GM13977 (cell line): Measurements from ENCODE around the gene IPO11.
"Not testable (repeated sequence)": the region's sequence is repeated elsewhere in the genome, so short reads cannot be mapped to it uniquely, and the experiment has no call there.

Experiments
- DNase-seq: peaks from one replicate; pipeline ENCODE4 v3.0.0; 2012; ENCODE audit warnings: low spot score
- in situ Hi-C: fragments of 300-500 bp; cut with MboI; formaldehyde crosslinking; loops from one replicate; pipeline ENCODE4 v1.12.0; 2022; ENCODE audit warnings: low sequenced_read_pairs, low pct_unique_long_range_greater_than_20kb, mixed read lengths, inconsistent platforms; ENCODE audit not compliant: unreplicated experiment
- TF ChIP-seq, protein P1 (sequence below): IDR thresholded peaks from 2 replicates; pipeline ENCODE4 v1.5.1; 2012; ENCODE audit warnings: mild to moderate bottlenecking, control low read depth; ENCODE audit not compliant: insufficient read depth; ENCODE audit errors: extremely low read depth, missing control alignments

The IPO11 gene

DNA sequence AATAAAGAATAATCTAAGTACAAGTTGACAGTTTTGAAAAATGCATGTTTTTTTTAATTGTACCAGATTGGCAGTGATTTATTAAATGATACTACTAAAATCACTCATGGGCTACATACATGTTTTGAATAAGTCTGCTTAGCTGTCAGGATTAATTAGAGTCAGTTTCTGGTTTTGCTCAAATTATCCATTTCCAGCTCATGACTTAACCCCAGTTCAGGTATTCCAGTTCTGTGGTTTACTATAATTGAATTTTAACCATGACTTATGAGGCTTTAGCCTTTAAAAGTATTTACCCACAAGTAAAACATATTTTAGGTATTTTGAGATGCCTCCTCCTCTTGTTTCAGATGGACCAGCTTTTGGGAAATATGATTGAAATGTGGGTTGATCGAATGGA lies 148.2 kb downstream of the IPO11 start:
- TF ChIP-seq, protein P1, sequence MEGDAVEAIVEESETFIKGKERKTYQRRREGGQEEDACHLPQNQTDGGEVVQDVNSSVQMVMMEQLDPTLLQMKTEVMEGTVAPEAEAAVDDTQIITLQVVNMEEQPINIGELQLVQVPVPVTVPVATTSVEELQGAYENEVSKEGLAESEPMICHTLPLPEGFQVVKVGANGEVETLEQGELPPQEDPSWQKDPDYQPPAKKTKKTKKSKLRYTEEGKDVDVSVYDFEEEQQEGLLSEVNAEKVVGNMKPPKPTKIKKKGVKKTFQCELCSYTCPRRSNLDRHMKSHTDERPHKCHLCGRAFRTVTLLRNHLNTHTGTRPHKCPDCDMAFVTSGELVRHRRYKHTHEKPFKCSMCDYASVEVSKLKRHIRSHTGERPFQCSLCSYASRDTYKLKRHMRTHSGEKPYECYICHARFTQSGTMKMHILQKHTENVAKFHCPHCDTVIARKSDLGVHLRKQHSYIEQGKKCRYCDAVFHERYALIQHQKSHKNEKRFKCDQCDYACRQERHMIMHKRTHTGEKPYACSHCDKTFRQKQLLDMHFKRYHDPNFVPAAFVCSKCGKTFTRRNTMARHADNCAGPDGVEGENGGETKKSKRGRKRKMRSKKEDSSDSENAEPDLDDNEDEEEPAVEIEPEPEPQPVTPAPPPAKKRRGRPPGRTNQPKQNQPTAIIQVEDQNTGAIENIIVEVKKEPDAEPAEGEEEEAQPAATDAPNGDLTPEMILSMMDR, result no peak
- in situ Hi-C loops, result no loop called here
- no peak for DNase-seq

DNA sequence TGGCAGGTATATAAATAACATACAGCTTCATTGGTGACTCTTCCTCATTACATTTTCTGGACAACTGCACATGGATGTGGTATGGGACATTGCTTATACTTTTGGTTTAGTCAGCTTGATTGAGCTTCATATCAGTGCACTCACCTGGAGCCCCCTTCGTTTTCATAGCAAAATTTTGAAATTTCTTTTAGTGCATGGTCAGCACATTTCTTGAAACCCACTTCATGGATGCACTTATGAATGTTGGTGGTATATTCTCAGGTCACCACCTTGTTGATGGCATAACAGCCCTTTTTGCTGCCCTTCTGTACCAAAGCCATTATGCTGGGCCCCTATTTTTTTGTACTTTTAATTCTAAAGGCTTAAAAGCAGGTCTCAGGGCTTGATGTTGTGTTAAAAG lies 149.3 kb downstream of the IPO11 start:
- DNase-seq, result no peak
- TF ChIP-seq, protein P1, result no peak
- in situ Hi-C loops, result no loop called here

DNA sequence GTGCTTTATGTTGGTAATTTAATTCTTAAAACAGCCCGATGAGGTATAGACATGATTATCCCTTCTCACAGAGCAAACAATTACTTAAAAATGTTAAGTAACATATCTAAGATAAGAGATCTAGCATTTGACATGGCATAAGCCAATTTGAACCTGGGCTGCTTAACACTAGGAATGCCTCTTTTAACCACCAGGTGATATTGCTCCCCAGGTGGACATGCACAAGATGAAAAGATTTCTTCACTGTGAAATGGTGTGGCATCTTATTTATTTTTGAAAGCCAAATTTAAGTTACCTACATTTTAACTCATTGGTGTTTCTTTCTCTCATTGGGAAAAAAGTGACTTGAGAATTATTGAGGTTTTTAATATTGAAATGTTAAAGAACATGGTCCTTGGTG lies 150.3 kb downstream of the IPO11 start:
- TF ChIP-seq, protein P1, result no peak
- DNase-seq, result no peak
- in situ Hi-C loops, result no loop called here

DNA sequence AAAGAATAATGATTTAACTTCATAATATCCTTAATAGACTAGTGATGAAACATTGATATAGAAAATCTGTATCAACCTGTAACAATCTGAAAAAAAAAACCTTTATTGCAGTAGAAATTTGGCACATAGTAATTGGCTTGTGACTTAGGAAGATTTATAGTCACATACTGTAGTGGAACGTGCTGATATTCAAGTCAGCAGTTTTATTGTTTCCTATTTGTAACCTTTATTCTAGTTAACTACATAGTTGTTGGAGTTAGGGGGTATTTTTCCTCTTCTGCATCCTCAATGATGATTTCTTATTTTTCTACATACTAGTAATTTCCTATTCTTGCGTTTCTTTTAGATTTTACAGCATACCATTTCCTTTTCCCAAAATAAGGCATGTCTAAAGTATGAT lies 151.5 kb downstream of the IPO11 start:
- TF ChIP-seq, protein P1, result no peak
- in situ Hi-C loops, result no loop called here
- no peak for DNase-seq

DNA sequence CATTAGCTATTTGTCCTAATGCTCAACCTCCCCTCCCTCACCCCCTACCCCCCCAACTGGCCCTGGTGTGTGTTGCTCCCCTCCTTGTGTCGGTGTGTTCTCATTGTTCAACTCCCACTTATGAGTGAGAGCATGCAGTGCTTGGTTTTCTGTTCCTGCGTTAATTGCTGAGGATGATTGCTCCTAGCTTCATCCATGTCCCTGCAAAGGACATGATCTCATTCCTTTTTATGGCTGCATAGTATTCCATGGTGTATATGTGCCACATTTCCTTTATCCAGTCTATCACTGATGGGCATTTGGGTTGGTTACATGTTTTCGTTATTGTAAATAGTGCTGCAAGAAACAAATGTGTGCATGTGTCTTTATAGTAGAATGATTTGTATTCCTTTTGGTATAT lies 153.2 kb downstream of the IPO11 start:
- in situ Hi-C loops, DNase-seq: not testable (repeated sequence)

DNA sequence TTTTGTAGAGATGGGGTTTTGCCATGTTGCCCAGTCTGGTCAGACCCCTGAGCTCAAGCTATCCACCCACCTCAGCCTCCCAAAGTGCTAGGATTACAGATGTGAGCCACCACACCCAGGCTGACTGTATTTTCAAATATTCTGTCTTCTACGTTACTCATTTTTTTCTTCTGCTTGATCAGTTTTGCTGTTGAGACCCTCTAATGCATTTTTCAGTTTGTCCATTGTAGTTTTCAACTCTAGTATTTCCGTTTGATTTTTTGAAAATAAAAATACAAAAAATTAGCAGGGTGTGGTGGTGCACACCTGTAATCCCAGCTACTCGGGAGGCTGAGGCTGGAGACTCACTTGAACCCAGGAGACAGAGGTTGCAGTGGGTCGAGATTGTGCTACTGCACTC lies 155.6 kb downstream of the IPO11 start:
- in situ Hi-C loops, result no loop called here
- DNase-seq, result no peak
- TF ChIP-seq, protein P1, result no peak

DNA sequence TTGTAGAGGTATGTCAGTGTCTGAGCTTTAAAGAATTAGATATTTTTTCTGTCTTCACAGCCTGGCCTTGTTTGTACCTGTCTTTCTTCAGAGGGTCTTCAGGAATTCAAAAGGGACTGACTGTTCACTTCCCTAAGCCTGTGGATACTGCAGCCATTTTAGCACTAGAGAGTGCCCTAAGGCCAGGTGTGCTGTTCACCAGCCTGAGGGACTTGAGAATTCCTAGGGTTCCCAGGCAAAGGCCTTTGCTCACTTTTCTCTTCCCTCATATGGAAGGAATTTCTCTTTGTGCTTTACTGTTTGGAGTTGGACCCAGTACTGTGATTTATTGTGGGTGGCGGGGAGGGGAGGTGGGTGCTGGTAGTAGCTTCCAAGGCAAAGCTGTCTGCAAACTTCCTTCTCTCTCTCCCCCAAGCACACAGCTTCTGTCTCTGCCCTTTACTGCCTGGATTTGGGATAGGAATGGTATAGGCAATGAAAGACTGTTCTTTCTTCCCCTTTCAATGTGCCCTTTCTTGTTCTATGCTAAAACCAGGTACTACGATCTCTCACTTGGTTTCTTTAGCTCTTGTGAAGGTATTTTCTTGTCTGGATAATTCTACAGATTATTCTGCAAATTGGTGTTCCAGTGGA lies 156.4 kb downstream of the IPO11 start:
- DNase-seq, result no peak

More for the DNA sequence above, 156.4 kb downstream of the IPO11 start:
- TF ChIP-seq, protein P1, result no peak
- in situ Hi-C loops, result no loop called here
